GM19193 (cell line): ENCODE data around the gene LZTR1.

Experiments
- POLR2A ChIP-seq: IDR thresholded peaks from 4 replicates; pipeline ENCODE4 v1.6.1; 2011; ENCODE audit not compliant: insufficient read depth, insufficient read length; ENCODE audit errors: extremely low read depth

Gene LZTR1

DNA sequence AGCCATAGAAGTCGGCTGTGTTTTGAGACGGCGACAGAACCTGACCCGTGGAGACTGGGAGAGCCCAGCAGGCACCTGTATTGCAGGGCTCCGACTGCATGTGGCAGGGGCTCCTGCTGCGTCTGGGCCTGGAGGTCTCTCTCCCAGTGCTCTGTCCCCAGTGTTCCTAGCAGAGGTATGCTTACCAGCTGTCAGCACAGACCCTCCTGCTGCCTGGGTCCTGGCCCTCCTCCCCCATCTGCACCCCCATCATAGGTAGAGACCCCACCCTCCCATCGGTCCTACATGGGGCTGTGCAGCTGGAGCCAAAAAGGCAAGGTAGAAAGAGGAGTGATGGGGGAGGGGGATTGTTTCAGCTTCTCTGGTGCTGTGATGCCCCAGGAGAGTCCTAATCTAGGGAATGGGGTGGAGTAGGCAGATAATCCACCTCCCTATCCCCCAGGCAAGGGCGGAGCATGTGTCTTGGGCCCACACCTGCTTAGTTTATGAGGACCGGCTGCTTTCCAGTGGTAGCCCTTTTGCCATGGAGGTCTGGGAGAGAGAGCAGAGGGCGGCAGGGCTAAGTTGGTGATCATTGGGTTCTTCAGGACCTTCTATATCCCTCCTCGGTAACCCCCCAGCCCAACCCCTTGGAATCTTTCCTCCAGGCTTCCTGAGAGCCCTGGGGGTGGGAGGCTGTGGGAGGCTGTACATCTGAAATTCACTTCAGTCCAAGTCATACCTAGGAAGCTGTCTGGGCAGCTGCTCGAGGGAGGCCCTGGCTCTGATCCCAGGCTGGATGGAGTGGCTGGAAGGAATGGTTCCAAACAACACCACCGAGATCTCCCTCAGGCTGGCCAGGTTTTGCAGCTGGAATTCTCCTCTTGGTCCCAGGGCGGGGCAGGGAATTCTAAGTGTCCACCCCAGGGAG, 44.9 kb downstream of the LZTR1 start:
- TF ChIP-seq POLR2A = no peak

DNA sequence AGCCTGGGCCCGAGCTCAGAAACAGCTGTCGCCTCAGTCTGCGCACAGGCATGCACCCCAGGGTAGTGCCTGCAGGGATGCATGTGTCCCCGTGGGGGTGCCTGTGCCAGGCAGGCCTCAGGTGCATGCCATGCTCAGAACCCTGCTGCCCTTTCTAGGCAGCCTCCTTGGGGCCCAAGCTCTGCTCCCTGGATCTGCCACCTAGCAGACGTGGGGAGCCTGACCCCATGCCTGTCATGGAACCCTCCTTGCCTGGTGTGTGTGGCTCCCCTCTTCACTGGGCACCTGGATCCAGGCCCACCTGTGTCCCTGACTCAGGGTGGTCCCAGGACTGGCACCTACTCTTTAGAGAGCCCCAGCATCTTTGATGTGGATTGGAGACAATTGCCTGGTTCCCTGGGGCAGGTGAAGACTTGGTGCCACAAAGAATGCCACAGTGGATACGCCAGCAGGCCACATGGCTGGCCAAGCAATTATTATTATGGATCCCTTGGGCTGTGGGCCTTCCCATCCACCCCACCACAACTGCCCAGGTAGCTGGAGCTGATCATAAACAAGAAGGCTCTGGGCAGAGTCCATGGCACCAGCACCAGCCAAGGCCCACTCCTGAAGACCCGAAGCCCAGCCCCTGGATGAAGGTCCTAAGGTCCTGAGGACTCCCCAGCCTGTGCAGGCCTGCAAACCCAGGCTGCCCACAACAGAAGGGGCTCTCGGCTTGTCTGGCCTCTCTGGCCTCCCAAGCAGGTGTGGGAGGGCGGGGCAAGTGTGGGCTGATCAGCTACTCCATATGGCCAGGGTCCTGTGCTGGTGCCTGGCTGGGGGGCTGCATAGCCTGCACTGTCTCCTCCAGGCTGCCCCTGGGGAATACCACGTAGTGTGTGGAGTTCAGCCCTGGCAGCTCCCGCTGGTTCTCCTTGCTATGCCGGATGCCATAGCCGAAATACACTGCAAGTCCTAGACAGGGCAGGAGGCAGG, 46.5 kb downstream of the LZTR1 start:
- no peak for TF ChIP-seq POLR2A

DNA sequence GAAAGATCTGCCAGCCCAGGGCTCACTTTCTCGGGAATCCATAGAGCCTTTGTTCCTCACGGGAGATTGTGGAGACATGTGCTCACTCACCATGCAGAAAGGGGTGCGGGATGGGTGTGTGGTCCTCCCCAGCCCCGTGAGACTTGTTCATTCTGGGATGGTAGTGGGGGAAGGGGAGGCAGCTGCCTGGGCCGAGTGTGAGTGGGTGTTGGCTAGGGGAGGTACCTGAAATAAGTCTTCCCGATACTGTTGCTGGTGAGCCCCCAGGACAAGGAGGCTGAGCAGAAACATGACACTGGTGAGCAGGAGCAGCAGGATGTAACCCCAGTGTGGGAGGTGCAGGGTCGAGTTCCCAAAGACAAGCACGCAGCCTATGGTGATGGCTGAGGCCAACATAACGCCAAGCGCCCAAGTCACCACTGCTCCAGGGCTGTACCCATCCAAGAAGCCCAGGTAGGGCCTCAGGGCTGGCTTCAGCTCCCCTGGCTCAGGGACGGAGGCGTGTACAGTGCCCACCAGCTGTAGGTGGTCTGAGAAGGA, 47.5 kb downstream of the LZTR1 start:
- no peak for TF ChIP-seq POLR2A

DNA sequence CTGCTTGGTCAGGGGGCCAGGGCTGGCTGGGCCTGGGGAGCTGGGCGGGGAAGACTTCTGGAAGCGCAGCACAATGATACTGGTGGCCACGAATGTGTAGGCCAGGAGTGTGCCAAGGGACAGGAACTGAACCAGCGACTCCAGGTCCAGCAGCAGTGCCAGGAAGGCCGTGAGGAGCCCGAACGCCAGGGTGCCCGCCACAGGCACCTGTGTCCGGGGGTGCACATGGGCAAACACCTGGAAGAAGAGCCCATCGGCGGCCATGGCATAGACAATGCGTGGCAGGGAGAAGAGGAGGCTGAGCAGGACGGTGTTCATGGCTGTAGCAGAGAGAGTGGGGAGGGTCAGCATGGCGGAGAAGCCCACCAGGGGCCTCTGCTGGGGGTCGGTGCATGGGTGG, 47.9 kb downstream of the LZTR1 start:
- no peak for TF ChIP-seq POLR2A

DNA sequence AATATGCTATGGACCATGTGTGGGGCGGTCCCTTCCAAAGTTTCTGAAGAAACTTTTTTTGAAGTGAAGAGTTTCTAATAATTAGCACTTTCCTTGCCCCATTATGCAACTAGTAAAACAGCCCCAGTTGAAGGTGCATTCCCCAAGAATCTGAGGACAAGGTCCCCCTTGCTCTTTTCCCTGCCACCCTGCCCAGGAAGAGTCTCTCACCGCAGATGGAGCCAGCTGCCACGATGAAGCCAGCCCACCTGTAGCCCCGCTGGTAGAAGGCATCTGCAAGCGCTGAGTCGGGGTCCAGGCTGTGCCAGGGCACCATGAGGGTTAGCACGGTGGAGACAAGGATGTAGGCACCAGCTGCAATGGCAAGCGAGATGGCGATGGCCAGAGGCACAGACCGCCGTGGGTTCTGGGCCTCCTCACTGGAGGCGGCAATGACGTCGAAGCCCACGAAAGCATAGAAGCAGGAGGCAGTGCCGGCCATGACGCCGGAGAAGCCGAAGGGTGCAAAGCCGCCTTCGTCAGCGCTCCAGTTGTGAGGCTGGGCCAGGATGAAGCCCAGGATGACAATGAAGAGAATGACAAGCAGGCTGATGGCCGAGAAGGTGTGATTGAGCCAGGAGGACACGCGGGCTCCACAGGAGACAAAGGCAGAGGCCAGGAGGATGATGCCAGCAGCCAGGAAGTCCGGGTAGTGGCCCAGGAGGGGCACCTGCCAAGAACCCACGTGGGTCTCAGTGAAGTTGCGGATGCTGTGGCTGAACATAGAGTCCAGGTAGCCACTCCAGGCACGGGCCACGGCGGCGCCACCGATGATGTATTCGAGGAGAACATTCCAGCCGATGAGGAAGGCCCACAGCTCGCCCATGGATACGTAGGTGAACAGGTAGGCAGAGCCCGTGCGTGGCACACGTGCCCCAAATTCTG, 48.8 kb downstream of the LZTR1 start:
- no peak for TF ChIP-seq POLR2A

DNA sequence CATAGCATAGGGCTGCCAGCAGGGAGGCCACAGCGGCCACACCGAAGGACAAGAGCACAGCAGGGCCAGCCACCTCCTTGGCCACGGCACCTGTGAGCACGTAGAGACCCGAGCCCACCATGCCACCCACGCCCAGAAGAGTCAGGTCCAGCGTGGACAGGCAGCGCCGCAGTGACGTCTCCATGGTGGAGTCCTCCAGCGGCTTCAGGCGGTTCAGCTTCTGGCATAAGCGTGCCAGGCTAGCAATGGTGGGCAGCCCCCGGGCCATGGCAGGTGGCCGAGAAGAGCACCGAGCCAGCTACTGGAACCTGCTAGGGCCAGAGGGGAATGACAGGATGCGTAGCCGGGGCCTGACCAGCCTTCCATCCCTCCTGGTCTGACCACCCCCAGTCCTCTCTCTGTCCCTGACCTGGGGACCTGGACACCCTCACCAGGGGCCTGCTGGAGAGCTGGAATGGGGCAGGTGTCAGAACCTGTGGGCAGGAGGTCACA, 49.5 kb downstream of the LZTR1 start:
- TF ChIP-seq POLR2A = no peak

DNA sequence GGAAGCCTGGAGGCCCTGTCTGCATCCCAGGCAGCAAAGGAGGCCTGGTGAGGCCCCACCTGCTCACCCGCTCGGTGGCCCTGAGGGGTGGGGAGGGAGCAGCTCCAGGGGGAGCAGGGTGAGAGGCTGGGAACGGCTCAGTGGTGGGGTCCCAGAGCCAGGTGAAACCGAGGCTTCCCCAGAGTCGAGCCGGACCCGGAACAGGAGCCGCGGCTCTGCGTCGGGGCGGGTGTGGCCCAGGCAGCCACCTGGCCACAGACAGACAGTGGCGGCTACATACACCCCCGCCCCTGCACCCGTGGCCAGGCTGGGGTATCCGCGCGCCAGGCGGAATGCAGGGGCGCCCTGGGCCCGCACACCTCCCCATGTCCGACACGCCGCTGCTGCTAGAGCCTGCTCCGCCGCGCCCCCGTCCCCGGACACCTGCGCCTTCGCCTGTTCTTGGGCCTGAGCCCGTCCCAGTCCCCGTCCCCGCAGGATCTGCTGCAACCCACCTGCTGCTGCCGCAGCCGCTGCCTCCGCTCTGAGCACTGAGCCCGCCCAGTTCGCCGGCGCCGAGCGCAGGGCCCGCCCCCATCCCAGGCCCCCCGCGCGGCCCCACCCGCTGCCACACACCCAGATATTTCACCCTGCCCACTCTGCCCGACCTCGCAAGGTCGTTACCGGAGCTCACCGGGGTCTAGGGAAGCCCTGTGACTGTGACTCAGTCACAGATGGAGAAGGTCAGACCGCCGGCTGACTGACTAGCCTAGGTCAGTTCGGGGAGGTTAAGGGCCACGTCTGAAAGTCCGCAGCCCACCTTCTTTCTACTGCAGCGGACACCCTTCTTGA, 50.2 kb downstream of the LZTR1 start, which contains the start of gene SLC7A4:
SLC7A4 (minus strand) TSS at position 525 of the 831 bp plus-strand sequence. CDS start 749 bp downstream, outside the sequence.
- TF ChIP-seq POLR2A = no peak

DNA sequence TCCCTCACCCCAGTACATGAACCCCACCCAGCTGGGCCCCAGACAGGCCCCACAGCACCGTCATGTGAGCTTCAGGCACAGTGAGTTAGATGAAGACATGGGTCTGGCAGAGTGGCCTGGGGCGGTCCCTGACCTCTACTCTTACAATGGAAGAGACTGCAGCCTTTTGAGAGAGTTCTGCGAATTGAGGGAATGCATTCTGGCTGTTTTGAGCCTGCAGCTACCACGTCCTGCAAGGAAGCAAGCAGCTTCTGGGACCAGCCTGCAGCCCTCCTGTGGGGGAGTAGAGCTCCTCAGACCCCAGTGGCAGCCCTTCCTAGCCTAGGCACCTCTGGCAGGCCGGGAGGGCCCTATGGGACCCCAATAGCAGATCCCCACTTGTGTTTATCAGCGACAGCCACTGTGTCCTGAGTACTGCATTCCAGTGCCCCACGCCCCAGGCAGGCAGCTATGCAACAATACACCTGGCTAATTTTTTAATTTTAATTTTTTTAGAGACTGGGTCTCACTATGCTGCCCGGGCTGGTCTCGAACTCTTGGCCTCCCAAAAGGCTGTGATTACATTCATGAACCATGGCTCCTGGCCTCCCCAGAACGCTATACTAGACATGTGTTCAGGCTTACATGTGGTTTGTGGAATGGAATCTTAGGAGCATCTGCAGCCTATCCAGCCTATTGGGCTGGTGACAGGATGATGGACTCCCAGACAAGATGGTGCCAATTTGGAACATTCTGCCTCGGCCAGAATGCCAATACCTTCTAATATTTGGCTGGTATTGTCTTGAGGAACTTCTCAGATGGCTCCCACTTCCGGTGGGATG, 51.0 kb downstream of the LZTR1 start:
- TF ChIP-seq POLR2A = no peak

DNA sequence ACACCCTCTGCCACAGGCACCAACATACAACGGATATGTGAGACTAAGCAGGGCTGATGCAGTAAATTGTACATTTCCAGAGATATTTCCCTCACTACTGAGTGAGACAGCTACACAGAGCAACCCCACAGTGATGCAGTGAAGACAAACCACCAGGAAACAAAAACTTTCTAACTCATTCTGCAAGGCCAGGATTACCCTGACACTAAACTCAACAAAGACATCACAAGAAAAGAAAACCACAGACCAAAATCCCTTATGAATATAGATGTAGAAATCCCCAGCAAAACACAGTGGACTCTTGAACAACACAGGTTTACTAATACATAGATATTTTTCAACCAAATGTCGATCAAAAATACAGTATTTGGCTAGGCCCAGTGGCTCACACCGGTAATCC, 51.8 kb downstream of the LZTR1 start:
- no peak for TF ChIP-seq POLR2A

DNA sequence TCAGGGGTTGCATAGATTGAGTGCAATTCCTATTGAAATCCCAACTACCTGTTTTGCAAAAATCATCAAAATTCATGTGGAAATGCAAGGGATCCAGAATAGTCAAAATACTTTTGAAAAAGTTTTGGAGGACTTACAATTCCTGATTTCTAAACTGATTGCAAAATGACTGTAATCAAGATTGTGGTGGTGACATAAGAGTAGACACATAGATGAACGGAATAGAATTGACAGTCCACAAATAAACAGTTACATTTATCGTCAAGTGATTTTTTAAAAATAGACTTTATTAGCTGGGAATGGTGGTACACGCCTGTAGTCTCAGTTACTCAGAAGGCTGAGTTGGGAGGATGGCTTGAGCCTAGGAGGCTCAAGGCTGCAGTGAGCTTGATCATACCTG, 52.9 kb downstream of the LZTR1 start:
- TF ChIP-seq POLR2A = no peak

DNA sequence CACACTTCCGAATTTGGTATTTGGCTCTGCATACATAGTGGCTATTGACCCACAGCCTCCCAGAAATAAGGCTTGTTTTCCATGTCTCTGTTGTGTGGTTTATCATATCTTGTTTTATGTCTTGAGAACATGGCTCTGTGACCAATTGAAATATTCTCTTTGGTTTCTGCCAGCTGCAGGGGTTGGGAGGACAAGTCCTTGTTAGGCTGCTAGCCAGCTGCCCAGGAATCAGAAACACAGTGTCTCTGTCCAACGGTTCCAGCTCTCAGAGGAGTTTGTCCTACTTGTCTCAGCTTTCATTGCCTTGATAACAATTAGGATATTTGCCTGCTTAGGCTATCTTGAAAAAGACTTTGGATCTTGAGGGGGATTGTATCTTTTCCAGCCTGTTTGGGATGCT, 56.3 kb downstream of the LZTR1 start:
- TF ChIP-seq POLR2A = no peak

DNA sequence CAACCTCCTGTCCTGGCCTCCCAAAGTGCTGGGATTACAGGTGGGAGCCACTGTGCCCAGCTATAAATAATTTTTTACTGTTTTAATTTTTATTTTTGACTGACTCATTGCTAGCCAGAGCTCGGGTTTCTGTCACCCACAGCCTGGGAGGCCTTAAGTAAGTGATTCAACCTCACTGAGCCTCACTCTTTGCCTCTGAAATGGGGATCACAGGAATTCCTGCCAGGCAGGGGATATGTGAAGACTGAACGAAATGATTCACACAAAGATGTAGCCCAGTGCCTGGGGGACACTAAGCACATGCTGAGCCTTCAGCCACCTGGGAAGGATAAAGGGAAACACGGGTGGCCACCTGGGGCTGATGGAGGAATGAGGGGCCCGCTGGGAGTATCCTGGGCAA, 59.8 kb downstream of the LZTR1 start:
- no peak for TF ChIP-seq POLR2A
